DMS53 (cell line): ENCODE results near the gene DOK5.

Source experiments
- DNase-seq: peaks from one replicate; lab custom pipeline; 2025; lab: John Stamatoyannopoulos, UW

DOK5 gene

DNA sequence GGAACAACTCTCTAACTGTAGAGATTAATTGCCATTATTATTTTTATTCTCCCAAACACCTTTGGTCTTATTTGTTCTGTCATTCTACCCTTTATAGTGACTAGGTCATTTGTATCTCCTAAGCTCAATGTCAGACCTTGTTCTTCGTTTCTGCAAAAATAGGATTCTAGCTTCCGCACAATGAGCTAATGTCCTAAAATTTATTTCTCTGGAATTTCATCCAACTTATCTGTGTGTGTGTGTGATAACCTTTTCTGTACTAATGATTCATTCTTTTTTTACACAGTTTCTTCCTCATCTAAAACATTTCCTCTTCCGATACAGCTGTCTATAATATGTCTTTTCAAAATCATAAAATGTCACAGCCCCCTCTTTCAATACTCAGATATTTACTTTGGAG is 84.5 kb downstream of the DOK5 start:
- no peak for DNase-seq

DNA sequence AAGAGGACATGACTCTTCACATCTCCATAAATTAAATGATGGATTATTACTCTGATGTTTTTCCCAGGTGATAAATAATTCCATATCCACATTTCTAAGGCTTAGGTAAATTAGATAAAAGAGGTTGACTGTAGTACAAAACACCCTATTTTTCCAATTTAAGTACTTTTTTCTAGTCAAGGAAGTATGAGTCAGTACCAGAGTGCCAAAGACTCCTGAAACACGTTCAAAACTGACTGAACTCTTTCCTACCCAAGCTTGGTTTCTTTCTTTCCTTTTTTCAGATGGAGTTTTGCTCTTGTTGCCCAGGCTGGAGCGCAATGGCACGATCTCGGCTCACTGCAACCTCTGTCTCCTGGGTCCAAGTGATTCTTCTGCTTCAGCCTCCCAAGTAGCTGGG is 85.0 kb downstream of the DOK5 start:
- no peak for DNase-seq

DNA sequence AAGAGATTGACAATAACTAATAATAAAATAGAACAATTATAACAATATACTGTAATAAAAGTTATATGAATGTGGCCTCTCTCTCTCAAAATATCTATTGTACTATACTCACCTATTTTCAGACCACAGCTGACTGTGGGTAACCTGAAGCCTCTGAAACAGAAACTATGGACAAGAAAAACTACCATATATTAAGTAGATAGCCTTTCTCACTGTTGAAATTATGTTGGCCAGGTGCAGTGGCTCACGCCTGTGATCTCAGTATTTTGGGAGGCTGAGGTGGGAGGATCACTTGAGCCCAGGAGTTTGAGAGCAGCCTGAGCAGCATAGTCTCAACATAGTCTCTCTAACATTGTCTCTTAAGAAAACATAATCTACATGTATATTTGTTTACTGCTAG is 89.9 kb downstream of the DOK5 start:
- no peak for DNase-seq

DNA sequence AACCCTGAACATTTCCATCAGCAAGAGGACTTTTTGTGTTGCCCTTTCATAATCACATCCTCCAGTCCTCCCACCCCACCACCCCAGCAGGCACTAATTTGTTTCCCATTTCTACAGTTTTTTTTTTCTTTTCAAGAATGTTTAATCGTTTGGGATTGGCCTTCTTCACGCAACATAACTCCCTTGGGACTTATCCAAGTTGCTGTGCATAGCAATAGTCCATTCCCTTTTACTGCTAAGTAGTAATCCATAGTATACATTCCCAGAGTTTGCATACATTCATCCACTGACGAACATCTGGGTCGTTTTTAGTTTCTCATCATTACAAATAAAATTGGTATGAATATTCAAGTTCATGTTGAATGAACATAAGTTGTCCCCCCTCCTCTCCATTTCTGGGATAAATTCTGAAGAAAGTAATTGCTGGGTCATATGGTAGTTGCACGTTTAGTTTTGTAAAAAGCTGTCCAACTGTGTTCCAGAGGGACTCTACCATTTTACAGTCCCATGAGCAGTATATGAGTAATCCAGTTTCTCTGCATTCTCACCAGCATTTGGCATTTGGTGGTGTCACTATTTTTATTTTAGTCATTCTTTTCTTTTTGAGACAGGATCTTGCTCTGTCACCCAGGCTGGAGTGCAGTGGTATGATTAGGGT is 90.8 kb downstream of the DOK5 start:
- no peak for DNase-seq

DNA sequence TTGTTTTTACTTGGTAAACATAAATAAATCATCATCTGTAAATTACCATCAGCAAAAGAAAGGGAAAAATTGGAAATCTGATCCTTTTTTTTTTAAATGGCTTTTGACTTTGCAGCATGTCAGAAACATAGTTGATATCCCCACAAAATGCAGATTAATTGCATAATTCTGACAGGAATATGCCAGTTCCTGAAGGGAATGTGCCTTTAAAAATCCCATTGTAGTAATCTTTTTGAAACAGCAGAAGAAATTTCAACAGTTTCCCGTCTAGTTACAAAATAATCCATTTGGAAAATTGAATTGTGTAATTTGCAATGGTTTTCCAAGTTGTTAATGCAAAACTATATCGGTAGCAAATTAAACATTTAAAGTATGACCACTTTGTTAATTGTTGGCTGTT is 95.2 kb downstream of the DOK5 start:
- DNase-seq = no peak

DNA sequence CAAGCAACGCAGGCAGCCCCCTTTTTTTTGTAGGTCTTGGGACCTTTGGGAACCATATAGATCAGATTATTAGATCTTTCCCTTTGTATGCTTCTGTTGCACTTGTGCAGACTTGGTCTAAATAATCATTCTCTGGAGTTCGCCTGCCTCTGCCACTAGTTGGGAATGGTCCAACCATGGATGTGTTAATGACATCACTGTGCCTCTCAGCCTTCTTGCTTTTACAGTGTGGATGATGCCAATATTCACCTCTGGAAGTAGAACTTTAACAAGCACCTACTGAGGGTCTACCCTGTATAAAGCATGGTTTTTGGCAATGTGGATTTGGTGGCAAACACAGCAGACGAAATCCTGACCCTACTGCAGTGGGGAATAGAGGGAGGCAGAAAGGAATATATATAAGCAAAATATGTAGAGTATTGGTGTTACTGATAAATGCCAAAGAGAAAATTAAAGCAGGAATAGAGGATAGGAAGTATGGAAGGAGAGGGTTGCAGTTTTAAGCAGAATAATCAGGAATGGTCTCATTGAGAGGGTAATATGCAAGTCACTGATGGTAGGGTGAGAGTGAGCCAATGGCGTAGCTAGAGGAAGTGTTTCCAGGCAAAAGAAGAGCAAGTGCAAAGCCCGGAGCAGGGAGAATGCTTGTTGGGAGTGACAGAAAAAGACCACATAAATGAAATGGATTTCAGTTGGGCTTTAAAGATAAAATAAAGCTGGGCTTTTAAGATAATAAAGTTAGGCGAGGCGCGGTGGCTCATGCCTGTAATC is 97.5 kb downstream of the DOK5 start:
- no peak for DNase-seq

DNA sequence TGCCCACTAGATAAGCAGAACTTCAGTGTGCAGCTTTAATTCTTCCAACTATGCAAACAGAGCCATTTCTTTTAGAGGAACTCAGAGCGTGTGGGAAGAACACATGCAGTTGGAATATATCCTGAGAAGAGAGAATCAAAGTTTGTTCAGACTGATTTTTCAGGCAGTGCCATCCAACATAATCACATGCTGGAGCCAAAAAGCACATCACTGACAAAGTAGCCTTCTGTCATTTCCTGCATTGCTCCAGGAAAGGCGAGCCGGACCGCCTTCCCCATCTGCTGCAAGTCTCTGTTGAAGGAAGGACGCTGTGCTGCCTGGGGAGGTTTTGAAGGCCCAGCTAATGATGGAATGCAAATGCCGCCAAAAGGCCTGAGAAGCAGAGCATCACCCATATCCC is 98.4 kb downstream of the DOK5 start:
- no peak for DNase-seq

DNA sequence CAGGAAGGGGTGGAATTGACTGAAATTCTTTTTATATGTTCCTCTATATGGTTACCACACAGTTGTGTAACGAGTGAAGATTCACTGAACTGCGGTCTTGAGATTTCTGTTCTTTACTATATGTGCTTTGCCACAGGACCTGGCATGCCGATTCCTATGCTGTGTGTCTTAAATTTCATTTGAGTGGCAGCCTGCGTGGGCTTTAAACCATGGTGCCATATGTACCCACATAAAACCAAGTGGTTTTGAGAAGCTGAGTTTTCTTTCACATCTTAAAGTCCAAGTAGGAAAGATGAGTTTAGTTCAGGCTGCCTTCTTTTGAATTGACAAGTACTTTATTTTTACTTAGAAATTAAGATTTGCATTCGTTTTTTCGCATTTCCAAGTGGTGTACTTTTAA is 101.1 kb downstream of the DOK5 start:
- no peak for DNase-seq

DNA sequence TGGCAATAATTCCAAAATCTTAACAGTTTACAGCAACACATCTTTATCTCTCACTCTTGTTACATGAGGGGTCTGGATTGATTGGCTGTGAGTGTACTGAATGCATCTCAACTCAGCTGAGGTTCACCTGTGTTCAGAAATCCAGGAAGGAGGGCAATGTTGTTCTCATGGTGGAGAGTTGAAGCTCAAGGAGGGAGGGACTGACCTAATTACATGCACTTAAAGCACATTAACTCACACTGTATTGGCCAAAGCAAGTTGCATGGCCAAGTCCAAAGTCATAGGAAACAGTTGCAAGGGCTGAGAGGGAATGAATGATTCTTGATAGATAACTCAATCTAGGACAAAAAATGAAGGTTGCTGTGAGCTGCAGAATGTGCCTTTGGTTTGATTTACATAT is 102.2 kb downstream of the DOK5 start:
- DNase-seq = no peak

DNA sequence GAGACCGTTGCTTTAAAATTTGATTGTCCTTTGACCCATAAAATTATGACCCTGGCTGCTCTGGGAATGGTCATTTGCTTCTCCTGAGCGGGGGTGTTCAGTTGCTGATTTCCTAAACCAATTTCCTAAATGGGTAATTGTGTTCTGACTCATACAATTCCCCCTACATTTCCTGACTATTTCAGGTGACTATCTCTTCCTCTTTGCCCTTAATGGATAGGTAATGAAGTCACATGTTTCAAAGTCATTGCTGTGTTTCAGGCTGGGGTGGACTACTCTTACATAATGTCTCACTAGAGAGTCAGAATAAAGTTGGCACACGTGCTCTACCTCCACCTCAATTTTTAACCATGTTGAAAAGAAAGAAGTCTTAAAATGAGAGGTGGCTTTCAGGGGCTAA is 109.8 kb downstream of the DOK5 start:
- no peak for DNase-seq

DNA sequence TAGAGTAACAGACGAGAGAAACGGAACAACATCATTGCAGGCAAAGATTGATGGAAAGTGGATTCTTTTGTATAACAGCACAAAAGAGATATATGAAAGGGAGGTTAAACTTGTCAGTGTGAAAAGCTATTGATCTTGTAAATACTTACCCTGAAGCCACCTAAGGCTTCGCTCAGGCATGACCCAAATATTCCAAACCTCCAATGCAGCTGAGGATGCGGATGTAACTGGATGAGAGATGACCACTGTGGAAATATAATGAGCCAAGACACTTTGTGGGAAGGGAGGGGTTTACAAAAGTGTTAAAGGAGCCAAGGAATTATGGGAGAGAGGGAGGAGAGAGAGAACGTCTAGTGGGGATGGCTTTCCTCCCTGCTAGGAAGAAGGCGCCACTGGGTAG is 112.0 kb downstream of the DOK5 start:
- DNase-seq = no peak

DNA sequence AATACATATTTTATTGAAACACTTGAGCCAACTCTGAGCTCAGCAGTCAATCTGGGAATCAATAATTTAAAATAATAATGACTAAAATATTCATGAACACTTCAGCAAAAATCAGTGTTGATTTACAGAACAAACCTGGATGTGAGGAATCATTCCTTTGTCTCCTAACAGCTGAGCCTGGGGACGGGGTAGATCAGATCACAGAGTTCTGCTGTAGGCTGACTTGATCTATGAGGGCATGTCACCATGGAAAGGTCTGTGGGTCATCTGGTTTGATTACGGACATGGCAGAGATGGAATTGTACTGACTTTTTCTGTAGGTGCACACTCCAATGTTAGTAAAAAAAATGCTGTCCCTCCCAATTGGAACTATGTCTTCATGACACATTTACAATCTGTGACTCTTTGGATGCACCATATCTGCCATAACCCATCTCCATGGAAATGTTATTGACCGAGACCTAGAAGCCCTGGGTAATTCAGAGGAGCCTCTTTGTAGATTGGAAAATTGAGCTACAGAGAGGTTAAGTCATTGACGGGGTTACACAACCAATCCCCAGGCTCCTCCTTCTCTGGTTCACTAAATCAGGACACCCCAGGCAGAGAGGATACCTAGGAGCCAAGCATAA is 114.1 kb downstream of the DOK5 start:
- DNase-seq = no peak

DNA sequence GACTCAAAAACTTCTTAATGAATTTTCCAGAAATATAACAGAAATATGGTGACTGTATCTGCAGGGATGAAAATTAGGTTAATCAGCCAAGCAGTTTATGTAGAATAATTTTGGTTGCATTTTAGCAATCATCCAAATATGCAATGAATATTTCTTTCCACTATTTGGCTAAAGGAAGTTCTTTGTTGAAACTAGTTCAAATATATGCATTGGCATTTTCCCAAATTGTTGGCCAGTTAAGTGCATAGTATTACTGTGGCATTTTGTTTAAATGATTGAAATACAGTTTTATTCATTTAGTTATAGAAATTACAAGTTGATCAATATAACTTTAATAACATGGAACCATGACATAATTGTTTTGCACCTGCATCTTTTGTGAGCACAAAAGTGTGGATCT is 115.5 kb downstream of the DOK5 start:
- no peak for DNase-seq

DNA sequence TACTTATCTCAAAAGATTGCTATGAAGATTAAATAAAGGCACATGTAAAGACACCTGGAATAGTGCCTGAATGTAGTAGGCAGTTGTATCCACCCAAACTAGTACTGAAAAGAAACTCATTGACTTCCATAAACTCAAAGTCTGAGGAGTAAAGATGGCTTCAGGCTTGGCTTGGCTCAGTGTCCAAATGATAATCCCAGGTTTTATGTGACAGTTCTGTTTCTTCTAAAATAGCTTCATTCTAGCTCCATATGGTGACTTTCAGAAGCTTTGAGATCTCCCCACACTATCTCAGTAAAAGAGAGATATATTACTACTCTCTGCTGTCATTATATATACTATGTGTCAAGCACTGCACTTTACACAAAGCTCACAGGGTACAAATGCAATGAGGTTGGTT is 121.3 kb downstream of the DOK5 start:
- no peak for DNase-seq

DNA sequence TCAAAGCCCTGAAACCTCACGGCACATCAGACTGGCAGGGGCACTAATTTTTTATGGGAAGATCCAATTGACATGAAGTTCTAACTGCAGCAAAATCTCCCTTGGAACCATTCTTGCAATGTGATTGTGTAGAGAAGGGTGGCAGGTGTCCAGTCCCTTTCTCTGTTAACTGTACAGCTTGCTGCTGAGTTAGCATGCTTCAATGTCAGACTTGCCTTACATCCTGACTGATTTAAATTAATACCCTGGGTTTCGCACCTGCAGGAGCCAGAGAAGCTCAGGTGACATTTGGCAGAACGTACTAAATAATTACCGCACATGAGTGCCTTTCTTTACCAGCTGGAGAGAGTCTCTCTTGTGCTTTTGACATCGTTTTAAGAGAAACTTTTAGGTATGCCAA is 123.0 kb downstream of the DOK5 start:
- DNase-seq = no peak

DNA sequence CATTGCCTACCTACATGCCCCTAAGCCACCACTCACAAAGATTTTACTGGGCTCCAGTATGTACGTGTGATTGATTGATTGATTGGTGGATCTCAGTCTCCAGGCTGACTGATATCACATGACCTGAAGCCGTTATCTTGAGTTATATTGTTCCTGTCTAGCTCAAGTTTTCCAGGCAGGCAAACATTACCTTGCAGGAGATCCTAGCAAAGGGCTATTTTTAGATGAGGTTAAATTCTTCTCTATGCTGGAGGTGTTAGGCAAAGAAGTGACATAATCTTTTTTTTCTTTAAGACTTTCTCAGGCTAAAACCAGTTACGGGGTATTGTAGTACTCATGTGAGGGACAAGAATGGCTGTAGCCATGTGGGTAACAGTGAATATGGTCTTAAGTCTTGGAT is 125.2 kb downstream of the DOK5 start:
- no peak for DNase-seq

DNA sequence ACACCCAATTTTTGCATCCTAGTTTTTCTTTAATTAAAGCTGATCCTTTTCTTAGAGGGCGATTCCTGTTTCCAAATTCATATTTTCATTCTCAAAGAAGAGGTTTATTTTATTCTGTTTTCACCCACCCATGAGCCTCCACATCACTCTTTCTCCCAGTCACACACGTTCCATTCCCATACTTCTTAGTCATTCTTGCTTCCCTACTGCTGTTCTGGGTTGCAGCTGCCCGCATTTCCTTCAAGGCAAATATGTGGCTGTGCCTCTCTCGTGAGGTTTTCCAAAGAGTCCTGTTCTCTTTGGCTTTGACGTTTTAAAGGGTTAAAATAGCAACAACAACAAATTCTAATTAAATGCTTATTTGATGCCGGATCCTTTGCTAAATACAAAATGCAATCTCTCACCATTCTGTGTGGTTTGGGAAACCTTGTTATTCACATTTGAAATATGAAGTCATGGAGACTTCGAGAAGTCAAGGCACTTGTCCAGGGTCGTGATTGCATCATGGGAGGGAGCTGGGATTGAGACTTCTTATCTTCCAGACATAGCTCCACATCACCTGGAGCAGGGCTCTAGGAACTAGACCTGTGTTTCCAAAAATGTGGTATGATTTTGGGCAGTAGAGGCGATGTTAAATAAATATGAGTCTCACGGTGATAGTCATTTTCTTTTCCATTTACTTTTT is 126.6 kb downstream of the DOK5 start:
- no peak for DNase-seq

DNA sequence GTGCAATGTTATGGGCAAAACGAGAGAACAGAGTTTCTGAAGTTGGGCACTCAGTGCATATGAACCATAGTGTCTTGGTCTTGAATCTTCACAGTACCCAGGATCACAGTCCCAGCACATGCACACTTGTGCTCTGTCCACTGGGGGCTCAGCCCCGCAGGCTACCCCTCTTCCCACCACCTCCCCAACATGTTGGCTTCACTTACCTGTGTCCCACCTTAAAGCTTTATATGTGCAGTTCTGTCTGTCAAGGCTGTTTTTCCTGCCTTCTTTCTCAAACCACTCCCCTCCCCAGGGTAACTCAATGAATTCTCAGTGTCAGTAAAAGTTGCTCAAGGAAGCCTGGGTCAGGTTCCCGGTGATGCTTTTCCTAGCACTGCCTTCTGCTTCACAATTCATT is 129.9 kb downstream of the DOK5 start:
- no peak for DNase-seq

DNA sequence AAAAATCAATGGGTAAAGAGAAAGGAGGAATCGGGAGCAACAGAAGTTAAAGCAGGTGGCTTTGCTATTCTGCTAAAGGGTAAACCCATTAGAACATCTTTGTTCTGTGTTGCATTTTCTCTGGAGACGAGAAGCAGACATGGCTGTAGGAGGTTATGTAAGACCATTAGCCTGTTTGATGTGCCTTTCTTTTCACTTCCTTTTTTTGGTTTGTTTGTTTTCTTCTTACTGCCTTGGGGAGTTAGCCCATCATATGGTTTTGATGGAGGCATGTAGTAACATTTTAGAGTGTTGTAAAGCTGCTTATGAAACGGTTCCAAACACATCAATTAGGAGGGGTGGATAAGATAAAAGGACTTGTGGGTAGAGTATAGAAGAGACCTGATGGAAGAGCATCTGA is 131.0 kb downstream of the DOK5 start:
- no peak for DNase-seq

DNA sequence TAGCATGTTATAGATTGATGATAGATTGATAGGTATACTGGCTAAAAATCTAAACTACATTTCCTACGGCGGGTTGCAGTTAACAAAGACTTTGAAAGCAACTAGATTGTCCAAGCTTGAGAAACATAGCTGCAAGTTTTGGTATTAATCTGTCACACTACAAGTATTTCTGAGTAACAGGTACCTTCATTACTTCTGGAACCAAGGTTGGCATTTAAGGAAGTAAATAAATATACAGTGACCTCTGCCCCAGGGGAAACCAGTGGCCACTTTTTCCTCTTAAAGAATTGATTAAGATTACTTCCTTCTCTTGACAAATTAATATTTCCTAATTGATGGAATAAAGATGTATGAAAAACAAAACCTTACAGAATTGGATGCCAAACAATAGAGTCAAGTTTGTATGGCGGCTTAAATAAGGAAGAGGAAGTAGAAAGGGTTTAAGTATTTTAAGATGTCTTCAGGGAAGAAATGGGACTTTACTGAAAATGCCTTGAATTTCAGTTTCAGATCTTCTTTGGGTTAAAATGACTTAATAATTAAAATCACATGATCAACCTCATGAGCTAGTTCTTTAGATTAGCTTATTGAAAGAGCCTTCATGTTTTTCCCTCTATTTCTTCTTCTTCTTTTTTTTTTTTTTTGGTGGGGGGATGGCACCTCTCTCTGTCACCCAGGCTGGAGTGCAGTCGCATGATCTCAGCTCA is 132.8 kb downstream of the DOK5 start:
- no peak for DNase-seq

DNA sequence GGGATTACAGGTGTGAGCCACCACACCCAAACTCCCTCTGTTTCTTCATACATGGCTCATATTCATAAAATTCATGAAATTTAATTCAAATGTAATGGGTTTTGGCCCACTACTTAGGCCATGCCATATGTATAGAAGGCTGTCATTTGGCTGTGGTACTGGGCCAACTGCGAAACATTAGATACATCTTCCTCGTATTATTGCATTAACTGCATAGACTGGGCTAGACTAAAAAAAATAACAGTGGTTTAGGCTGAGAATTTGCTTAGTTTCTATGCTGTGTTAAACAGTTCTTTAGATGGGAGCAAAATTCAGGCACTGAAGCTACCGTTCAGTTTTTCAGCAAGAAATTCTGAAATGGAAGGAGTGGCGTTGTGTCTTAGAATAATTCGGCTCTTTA is 133.6 kb downstream of the DOK5 start:
- DNase-seq = no peak

DNA sequence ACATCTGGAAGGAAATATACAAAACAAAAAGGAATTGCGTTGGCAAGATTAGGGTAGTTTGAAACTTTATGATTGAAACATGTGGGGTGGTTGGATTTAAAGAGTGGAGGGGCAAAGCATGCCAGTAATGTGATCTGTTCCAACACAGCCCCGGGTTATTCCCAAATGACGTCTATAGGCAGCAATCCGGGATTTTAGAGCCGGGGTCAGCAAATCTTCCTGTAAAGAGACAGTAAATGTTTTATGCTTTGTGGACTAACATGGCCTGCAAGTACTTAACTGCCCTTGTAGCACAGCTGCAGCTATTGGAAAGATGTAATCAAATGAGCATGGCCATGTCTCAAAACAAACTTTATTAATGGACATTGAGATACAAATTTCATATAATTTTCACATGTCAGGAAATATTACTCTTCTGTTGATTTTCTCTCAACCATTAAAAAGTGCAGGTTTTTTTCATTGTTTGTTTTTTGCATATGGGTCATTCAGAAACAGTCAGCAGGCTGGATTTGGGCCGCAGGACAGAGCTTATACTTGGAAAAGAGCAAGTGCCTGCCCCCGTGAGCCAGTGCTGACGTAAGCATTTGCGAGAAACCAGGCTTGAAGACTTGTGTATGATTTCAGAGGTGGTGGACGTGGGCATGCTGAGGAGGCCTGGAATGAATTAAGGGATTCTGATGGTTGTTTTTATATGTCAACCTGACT is 136.5 kb downstream of the DOK5 start:
- no peak for DNase-seq
